ENCODE results near the gene MALRD1.

Gene MALRD1

GRCh38 chr10:19579761-19580545 is 531.4 kb downstream of the MALRD1 start:
- DNase-seq: no peak

GRCh38 chr10:19580691-19581090 is 532.1 kb downstream of the MALRD1 start:
- DNase-seq: no peak

GRCh38 chr10:19588608-19589007 is 540.0 kb downstream of the MALRD1 start:
- DNase-seq: no peak

- DNase-seq: no peak
Observed at GRCh38 chr10:19592276-19592675, 543.7 kb downstream of the MALRD1 start.

GRCh38 chr10:19595212-19595845 is 546.7 kb downstream of the MALRD1 start:
- no peak for DNase-seq

GRCh38 chr10:19605806-19606205 is 557.2 kb downstream of the MALRD1 start:
- DNase-seq: no peak

- DNase-seq: no peak
Observed at GRCh38 chr10:19606968-19607367, 558.4 kb downstream of the MALRD1 start.

- no peak for DNase-seq
Observed at GRCh38 chr10:19611775-19612174, 563.2 kb downstream of the MALRD1 start.

GRCh38 chr10:19616966-19617365 is 568.4 kb downstream of the MALRD1 start:
- no peak for DNase-seq

- no peak for DNase-seq
Observed at GRCh38 chr10:19620811-19621210, 572.2 kb downstream of the MALRD1 start.

GRCh38 chr10:19623321-19623720 is 574.7 kb downstream of the MALRD1 start:
- DNase-seq: no peak

GRCh38 chr10:19626156-19626555 is 577.6 kb downstream of the MALRD1 start:
- DNase-seq: no peak

- no peak for DNase-seq
Observed at GRCh38 chr10:19628767-19629560, 580.4 kb downstream of the MALRD1 start.

GRCh38 chr10:19629567-19629966 is 581.0 kb downstream of the MALRD1 start:
- no peak for DNase-seq

GRCh38 chr10:19634163-19634562 is 585.6 kb downstream of the MALRD1 start:
- DNase-seq: no peak

GRCh38 chr10:19638182-19638895 is 589.7 kb downstream of the MALRD1 start:
- no peak for DNase-seq

- DNase-seq: no peak
Observed at GRCh38 chr10:19638896-19639233, 590.3 kb downstream of the MALRD1 start.

- no peak for DNase-seq
Observed at GRCh38 chr10:19640566-19641263, 592.1 kb downstream of the MALRD1 start.

- no peak for DNase-seq
Observed at GRCh38 chr10:19651549-19651948, 602.9 kb downstream of the MALRD1 start.

GRCh38 chr10:19652750-19653149 is 604.1 kb downstream of the MALRD1 start:
- DNase-seq: no peak

GRCh38 chr10:19653931-19654330 is 605.3 kb downstream of the MALRD1 start:
- no peak for DNase-seq

GRCh38 chr10:19654576-19654975 is 606.0 kb downstream of the MALRD1 start:
- no peak for DNase-seq

All from CD4-positive, alpha-beta T cell treated with Interleukin-6 for 4 hours (primary cell).